Breast epithelium (tissue), 3 donors: ENCODE data around the gene PLTP.

ENCODE experiments used
- POLR2A ChIP-seq: fragments of 450-650 bp; IDR thresholded peaks from one replicate; pipeline ENCODE4 v1.6.1; 2016; ENCODE audit warnings: antibody characterized with exemption, mild to moderate bottlenecking, moderate library complexity
- POLR2AphosphoS5 ChIP-seq, 3 donors: sonication (generic); formaldehyde crosslinking; IDR thresholded peaks; one replicate each; pipeline ENCODE4 v1.6.1; 2017; ENCODE audit warnings: antibody characterized with exemption in 3 of 3
- TF ChIP-seq, protein P1 (sequence below), 3 donors: fragments of 450-650 bp; IDR thresholded peaks; one replicate each; pipeline ENCODE4 v1.5.1; 2016 to 2017; ENCODE audit warnings: antibody characterized with exemption in 3 of 3, mild to moderate bottlenecking in 3 of 3, moderate library complexity in 3 of 3

DNA sequence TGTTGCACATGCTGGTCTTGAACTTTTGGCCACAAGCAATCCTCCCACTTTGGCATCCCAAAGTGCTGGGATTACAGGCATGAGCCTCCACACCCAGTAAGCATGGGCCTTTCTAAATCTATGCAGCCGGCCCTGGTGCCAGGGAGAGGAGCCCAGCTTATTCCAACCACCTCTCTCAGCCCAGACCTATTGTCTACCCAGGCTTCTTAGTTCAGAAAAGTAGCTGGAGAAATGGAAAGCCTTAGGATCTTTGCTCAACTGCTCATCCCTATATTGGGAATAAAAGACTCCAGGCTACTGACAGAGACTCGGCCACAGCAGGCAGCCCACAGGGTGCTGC, 14.7 kb upstream of the PLTP start:
- TF ChIP-seq, protein P1, sequence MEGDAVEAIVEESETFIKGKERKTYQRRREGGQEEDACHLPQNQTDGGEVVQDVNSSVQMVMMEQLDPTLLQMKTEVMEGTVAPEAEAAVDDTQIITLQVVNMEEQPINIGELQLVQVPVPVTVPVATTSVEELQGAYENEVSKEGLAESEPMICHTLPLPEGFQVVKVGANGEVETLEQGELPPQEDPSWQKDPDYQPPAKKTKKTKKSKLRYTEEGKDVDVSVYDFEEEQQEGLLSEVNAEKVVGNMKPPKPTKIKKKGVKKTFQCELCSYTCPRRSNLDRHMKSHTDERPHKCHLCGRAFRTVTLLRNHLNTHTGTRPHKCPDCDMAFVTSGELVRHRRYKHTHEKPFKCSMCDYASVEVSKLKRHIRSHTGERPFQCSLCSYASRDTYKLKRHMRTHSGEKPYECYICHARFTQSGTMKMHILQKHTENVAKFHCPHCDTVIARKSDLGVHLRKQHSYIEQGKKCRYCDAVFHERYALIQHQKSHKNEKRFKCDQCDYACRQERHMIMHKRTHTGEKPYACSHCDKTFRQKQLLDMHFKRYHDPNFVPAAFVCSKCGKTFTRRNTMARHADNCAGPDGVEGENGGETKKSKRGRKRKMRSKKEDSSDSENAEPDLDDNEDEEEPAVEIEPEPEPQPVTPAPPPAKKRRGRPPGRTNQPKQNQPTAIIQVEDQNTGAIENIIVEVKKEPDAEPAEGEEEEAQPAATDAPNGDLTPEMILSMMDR (IDR thresholded peaks at IDR 0.05): no peak
- TF ChIP-seq POLR2A: no peak
- no peak for TF ChIP-seq POLR2AphosphoS5 (IDR thresholded peaks at IDR 0.05)
